NCI-H2029 (cell line): ENCODE data around the gene CASKIN2.
"Not testable (repeated sequence)": the region's sequence is repeated elsewhere in the genome, so short reads cannot be mapped to it uniquely, and the experiment has no call there.

ENCODE experiments used
- DNase-seq: peaks from one replicate; lab custom pipeline; 2025; lab: John Stamatoyannopoulos, UW

Gene CASKIN2

GRCh38 chr17:75465039-75465438 lies 50.3 kb downstream of the CASKIN2 start:
- DNase-seq: no peak

DNA sequence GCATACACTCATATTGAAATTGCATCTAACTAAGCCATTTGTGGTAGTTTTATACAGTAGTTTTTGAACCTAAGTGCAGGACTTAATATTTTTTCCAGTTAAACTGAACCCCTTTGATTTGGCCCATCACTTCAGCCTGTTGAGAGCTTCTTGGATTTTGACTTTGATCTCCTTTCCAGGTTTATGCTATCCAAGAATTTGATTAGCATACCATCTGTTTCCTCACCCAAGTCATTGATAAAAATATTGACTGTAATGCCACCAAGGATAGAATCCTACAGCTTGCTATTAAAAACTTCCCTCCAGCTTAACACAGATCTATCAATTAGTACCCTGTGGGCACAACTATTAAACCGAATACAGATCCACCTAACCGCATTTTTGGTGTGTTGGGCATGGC lies 51.7 kb downstream of the CASKIN2 start:
- no peak for DNase-seq

DNA sequence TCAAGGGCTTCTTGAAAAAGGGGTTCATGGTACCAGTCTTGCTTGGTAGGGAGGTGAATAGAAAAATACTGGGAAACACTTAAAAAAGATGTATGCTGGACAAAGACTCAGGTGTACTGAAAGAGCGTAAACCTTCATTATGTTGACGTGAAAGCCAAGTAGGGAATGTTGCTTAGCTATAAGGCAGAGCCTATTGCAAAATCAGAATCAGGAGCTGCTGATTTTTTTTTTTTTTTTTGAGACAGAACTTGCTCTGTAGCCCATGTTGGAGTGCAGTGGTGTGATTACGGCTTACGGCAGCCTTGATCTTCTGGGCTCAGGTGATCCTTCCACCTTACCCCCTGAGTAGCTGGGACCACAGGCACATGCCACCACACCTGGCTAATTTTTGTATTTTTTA lies 55.0 kb downstream of the CASKIN2 start:
- DNase-seq: no peak

GRCh38 chr17:75459590-75460267 lies 55.6 kb downstream of the CASKIN2 start:
- DNase-seq: no peak

DNA sequence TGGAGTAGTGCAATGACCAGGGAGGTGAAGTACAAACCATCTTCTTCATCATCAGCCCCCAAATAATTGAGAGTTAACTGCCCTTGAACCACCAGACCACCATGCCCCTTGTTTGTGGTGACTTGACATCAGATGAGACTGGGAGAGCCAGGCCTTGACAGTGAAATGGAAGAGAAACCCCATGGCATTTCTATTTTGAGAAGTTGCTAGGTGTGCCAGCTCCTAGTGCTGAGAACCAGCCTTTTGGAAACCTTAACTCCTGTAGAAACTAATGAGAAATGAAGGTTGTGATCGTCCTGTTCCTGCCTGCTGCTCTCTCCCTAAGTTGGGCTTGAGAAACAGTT lies 56.1 kb downstream of the CASKIN2 start:
- no peak for DNase-seq

- DNase-seq: no peak
Measured at GRCh38 chr17:75457047-75457654, 58.2 kb downstream of the CASKIN2 start.

DNA sequence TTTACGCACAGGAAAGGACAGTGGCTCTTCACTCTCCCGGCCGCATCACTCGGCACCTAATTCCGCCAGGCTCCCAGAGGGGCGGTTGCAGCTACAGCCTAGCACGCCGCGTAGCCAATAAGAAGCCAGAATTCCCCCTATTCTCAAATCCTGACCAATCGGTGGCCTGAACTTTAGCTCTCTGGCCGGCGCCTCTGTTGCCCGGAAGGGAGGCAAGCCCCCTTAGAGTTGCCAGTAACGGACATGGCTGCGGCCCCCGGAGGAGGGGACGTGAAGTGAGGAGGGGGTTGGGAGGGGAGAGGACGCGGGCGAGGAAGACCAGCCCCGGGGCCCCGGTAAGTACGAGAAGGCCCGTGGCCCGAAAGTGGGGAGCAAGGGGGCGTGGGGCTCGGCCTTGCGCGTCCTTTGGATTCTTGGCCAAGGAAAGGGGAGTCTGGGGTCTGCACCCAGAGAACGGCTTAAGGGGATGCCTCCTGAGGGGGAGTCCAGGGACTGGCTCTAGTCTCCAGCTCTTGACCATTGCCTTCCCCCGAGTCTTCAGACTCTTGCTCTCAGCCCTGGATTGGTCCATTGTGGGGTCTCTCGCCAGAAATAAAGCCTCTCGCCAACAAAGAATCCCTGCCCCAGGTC lies 58.8 kb downstream of the CASKIN2 start, which contains the start of gene TMEM94:
Gene TMEM94, plus strand, starts transcription at position 219 of the 630 bp plus-strand sequence. CDS start 15,271 bp downstream, outside the sequence.
- peak; percentile 93 for DNase-seq

DNA sequence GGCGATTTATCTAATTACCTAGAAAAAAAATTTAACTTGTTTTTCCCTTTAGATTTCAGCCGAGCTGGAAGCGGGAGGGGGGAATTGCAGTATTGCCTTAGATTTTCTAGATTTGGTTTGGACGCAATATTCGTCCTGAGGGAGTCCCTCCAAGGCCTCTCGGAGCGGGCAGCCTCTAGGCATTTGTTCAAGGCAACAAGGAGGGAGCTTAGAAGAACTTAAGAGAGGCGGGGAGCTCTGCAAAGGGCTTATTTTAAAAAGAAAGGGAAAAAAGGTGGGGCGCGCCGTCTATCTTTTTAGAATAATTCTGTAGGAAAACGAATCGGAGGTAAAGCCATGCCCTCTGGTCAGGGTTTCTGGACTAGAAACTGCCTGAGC lies 59.3 kb downstream of the CASKIN2 start:
- DNase-seq: no peak

DNA sequence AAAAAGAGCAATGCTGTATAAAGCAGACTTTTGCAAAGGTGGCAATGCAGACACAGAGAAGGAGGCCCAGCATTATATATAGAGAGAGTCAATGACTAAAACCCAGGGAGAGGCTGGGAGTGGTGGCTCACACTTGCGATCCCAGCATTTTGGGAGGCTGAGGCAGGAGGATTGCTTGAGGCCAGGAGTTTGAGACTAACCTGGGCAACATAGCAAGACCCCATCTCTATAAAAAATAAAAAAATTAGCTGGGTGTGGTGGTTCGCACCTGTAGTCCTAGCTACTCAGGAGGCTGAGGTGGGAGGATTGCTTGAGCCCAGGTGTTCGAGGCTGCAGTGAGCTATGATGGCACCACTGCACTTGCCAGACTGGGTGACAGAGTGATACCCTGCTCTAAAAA lies 60.7 kb downstream of the CASKIN2 start:
- not testable (repeated sequence) for DNase-seq

- no peak for DNase-seq
Measured at GRCh38 chr17:75454193-75454592, 61.1 kb downstream of the CASKIN2 start.

DNA sequence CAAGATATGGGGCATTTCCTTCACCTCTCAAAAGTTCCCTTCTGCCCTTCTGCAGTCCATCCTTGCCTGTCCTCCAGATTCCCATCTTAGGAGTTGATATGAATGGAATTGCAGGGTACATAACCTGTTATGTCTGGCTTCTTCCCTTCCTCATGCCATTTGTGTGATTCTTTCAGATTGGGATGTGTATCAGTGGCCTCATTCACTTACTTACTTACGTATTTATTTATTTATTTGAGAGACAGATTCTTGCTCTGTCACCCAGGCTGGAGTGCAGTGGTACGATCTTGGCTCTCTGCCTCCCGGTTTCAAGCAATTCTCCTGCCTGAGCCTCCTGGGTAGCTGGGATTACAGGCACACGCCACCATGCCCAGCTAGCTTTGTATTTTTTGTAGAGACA lies 65.1 kb downstream of the CASKIN2 start:
- DNase-seq: no peak
